Measurements from ENCODE around the gene CACNA1C. TPM values are rescaled to one million over a fixed set of nuclear protein-coding genes. Genes with fewer than 3 reads are reported as not detected.
"Not testable (repeated sequence)": the region's sequence is repeated elsewhere in the genome, so short reads cannot be mapped to it uniquely, and the experiment has no call there.

CACNA1C gene
- total RNA-seq, 4 donors from 2014 or later: 5.2 to 12.9 (median 6.3) TPM

- Histone ChIP-seq H3K27me3 (no peaks in the 10 kb centered on the region), H3K4me3 (no peak overlapping the region), H3K4me1 (no peaks in the 10 kb centered on the region), H3K27ac (no peak overlapping the region), H3K36me3 (peaks cover 0 to 33% (median 0%) of the 10 kb centered on the region in 3 donors), H3K9me3 (no peaks in the 10 kb centered on the region)
- DNase-seq (ENCODE audit: low spot score in 2 of 2): no peak
- WGBS, 2 donors: 57 to 61% methylated on average over 8 to 12 of the region's 12 CpGs
- TF ChIP-seq CTCF (IDR thresholded peaks at IDR 0.05): no peak
- no peak for TF ChIP-seq POLR2A (IDR thresholded peaks at IDR 0.05)
- TF ChIP-seq EP300 (IDR thresholded peaks at IDR 0.05): no peak
Measured at GRCh38 chr12:2683283-2684025, 630.7 kb downstream of the CACNA1C start.

- not testable (repeated sequence) for H3K27ac ChIP-seq; DNase-seq (ENCODE audit: low spot score in 2 of 2); H3K4me1 ChIP-seq; H3K27me3 ChIP-seq; H3K9me3 ChIP-seq; H3K4me3 ChIP-seq
- peaks cover 0 to 37% (median 0%) of the 10 kb centered on the region in 3 donors for H3K36me3 ChIP-seq
- 69% methylated on average over 6 of the region's 6 CpGs for WGBS, 2 donors
Measured at GRCh38 chr12:2684026-2684325, 631.2 kb downstream of the CACNA1C start.

GRCh38 chr12:2685620-2686279 is 633.0 kb downstream of the CACNA1C start:
- H3K4me3 ChIP-seq; H3K27ac ChIP-seq; H3K27me3 ChIP-seq; DNase-seq (ENCODE audit: low spot score in 2 of 2); H3K9me3 ChIP-seq; H3K4me1 ChIP-seq: not testable (repeated sequence)
- peaks cover 0 to 23% (median 0%) of the 10 kb centered on the region in 3 donors for H3K36me3 ChIP-seq
- 78 to 84% methylated on average over 15 to 20 of the region's 20 CpGs for WGBS, 2 donors

GRCh38 chr12:2686280-2686646 is 633.5 kb downstream of the CACNA1C start:
- Histone ChIP-seq H3K4me1 (peaks cover 0 to 6% (median 3%) of the 10 kb centered on the region in 4 donors), H3K36me3 (peaks cover 0 to 22% (median 0%) of the 10 kb centered on the region in 3 donors), H3K4me3 (no peak overlapping the region), H3K27me3 (peaks cover 0 to 12% of the 10 kb centered on the region in 2 donors), H3K27ac (no peak overlapping the region), H3K9me3 (no peaks in the 10 kb centered on the region)
- 90 to 92% methylated on average over 2 to 5 of the region's 5 CpGs for WGBS, 2 donors
- TF ChIP-seq CTCF (IDR thresholded peaks at IDR 0.05): no peak
- TF ChIP-seq POLR2A (IDR thresholded peaks at IDR 0.05): no peak
- TF ChIP-seq EP300 (IDR thresholded peaks at IDR 0.05): no peak
- no peak for DNase-seq (ENCODE audit: low spot score in 2 of 2)

- 93 to 96% methylated on average over 5 of the region's 5 CpGs for WGBS, 2 donors
Measured at GRCh38 chr12:2687058-2687457, 634.3 kb downstream of the CACNA1C start.

GRCh38 chr12:2687726-2688125 is 634.9 kb downstream of the CACNA1C start:
- TF ChIP-seq POLR2A (IDR thresholded peaks at IDR 0.05) (no peak), CTCF (IDR thresholded peaks at IDR 0.05) (no peak), EP300 (IDR thresholded peaks at IDR 0.05) (no peak)
- H3K4me3 ChIP-seq: no peak overlapping the region
- 86 to 88% methylated on average over 7 of the region's 7 CpGs for WGBS, 2 donors
- peaks cover 0 to 18% of the 10 kb centered on the region in 2 donors for H3K27me3 ChIP-seq
- DNase-seq (ENCODE audit: low spot score in 2 of 2): no peak
- H3K9me3 ChIP-seq: no peaks in the 10 kb centered on the region
- H3K4me1 ChIP-seq: peaks cover 0 to 12% (median 4%) of the 10 kb centered on the region in 4 donors
- peaks cover 0 to 22% (median 0%) of the 10 kb centered on the region in 3 donors for H3K36me3 ChIP-seq
- no peak overlapping the region for H3K27ac ChIP-seq

More at GRCh38 chr12:2687058-2687457, 634.3 kb downstream of the CACNA1C start:
- Histone ChIP-seq H3K27ac (no peak overlapping the region), H3K27me3 (peaks cover 0 to 16% of the 10 kb centered on the region in 2 donors), H3K9me3 (no peaks in the 10 kb centered on the region), H3K36me3 (peaks cover 0 to 22% (median 0%) of the 10 kb centered on the region in 3 donors), H3K4me3 (no peak overlapping the region), H3K4me1 (peaks cover 0 to 12% (median 4%) of the 10 kb centered on the region in 4 donors)
- no peak for DNase-seq (ENCODE audit: low spot score in 2 of 2)
- no peak for TF ChIP-seq EP300 (IDR thresholded peaks at IDR 0.05)

Measured in tibial nerve (tissue), 4 donors.